GDM1 (cell line): ENCODE results near the gene CALCB.
A peak's percentile ranks its signal among the peaks of the same experiment; 100 is the strongest.
"Not testable (repeated sequence)": the region's sequence is repeated elsewhere in the genome, so short reads cannot be mapped to it uniquely, and the experiment has no call there.

Source experiments
- DNase-seq: peaks from one replicate; lab custom pipeline; 2025; lab: John Stamatoyannopoulos, UW

The CALCB gene

GRCh38 chr11:15073361-15074205 lies at the start of gene CALCB:
Gene CALCB, plus strand, starts transcription at chr11:15073593. Its CDS starts 1,126 bp downstream, at chr11:15074719.
- DNase-seq = no peak

- DNase-seq = no peak
Observed at GRCh38 chr11:15027011-15027410, 46.4 kb upstream of the CALCB start.

DNA sequence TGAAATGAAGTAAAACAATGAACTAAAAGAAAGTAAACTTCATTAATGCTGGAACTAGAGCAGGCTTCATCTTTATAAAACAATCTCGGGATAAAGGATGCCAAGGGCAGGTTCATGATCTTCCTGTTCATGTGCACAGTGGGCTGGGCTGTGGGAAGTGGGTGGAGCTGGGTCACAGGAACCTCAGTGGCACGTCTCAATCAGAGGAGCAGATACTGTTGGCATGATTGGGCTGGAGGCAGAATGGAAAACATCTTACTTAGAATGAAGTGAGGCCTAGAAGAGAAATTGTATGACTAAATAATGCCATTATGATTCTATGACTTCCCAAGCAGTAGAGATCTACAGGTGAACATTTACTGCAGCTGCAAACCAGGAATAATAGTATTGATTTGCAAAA lies 45.4 kb upstream of the CALCB start:
- no peak for DNase-seq

DNA sequence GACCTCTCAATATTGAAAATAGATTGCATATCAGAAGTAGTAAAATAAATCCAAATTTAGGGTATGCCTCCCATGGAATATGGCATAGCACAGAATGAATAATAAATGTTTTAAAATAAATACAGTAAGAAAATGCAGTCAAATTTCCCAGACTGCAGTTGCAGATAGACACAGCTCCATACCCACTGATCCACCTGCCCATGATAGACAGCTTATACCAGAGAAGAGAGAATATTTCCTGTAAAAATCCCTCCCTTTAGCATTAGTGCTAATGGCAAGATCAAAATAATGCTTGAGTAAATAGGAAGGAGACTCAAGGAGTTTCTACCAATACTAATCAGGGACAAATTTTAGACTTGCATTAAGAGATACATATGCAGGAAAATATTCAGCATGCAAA lies 45.0 kb upstream of the CALCB start:
- no peak for DNase-seq

DNA sequence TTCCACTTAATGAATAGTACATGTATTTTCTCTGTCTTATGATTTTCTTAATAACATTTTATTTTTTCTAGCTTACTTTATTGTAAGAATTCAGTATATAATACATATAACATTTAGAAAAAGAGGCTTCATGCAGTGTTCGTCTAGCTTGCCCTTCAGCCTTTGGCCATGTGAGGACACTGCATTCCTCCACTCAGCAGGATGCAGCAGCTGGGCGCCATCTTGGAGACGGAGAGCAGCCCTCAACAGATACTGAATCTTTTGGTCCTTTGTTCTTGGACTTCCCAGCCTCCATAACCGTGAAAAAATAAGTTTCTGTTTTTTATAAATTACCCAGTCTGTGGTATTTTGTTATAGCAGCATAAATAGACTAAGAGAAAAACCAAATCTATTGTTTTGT lies 41.4 kb upstream of the CALCB start:
- not testable (repeated sequence) for DNase-seq

GRCh38 chr11:15034687-15035267 lies 38.6 kb upstream of the CALCB start:
- no peak for DNase-seq

- no peak for DNase-seq
Observed at GRCh38 chr11:15035283-15035682, 38.1 kb upstream of the CALCB start.

DNA sequence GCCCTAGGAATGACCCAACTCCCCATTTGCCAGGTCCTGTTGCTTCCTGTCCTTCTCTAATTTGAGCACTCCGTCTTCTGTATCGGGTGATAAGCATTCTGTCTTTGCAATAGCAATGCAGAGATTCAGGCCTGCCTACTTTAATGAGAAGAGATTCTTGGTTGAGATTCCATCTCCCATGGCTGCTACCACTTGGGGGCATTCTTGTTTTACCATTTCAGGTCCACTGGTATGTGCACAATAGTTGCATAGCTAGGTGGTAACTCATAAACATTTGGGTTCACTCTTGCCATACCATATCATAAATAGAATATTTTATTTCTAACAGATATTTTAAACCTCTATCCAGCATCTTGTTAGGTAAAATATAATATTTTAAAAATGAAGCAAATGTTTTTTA lies 34.4 kb upstream of the CALCB start:
- DNase-seq = no peak

GRCh38 chr11:15045209-15045608 lies 28.2 kb upstream of the CALCB start:
- no peak for DNase-seq

- no peak for DNase-seq
Observed at GRCh38 chr11:15045891-15046290, 27.5 kb upstream of the CALCB start.

DNA sequence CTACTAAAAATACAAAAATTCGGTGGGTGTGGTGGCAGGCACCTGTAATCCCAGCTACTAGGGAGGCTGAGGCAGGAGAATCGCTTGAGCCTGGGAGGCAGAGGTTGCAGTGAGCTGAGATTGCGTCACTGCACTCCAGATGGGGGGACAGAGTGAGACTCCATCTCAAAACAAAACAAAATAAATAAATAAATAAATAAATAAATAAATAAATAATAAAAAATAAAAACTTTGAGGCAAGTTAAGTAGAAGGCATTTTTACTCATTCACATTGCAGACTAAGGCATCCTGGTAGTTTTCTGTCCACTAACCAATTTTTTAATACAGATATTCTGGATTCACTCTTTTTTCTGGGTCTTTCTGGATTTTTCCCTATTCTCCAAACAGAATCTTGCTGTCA lies 26.7 kb upstream of the CALCB start:
- not testable (repeated sequence) for DNase-seq

DNA sequence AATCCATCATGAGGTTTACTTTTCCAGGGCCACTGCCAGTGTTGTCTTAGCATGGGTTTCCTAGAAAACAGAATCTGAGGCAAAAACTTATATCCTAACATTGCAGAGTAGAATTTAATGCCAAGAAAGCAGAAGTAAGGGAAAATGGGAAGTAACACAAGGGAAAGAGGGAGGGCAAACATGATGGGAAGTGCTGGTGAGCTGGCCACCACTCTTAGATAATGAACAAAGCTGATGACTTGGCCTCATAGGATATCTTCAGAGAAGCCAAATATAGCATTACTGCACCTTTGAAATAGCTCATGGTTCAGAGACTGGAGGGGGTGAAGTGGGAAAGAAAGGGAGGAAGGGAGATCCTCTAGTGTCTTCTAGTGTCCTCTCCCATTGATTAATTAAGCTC lies 24.8 kb upstream of the CALCB start:
- DNase-seq = peak; percentile 3

DNA sequence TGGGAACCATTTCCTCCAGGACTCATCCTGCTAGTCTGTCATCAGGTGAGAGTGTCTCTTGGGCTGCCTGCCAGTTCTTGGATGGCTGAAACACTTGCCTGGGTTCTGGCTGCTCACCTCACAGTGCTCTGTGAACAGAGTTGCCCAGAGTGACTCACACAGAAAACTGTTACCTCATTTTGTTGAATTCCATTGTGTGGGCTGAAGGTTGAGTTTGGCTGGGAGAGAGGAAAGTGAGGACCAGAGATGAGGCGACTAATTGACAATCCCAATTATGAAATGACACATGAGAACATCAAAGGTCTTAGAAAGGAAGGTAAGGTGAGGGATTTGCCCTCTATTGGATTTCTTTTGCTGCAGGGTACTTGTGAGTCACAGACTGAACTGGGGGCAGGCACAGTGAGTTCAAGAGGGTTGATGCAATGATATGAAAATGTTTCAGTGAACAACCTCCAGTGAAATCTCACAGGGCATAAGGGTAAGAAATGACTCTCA lies 20.2 kb upstream of the CALCB start:
- DNase-seq = no peak

DNA sequence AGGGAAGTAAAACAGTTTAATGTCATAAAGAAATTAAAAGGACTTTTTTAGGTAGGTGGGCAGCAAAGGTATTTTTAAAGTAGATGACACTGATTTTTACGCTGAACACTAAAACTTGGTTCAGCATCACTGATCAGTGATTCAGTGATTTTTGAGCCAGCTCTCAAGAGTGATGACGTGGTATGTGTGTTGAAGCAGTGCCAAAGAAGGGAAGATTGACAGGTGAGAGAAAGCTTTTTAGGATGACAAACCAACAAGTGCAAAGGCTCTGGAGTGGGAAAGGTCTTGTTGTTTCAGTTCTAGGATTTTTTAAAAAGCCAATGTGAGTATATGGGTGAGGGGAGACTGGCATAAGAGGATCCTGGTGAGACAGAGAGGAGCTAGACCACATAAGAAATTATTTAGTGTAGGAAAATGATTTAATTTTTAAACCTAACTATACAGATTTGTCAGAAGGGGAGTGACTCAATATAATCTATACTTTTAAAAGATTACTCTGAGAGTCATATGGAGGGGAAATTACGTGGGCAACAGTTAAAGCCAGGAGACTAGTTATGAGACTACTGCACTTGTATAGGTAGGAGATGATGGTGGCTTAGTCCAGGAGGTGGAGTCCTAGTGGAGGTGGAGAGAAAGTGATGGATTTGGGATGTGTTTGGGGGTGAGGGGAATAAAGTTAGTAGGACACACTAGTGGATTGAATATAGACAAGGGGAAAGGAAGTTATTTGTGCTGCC lies 17.6 kb upstream of the CALCB start:
- no peak for DNase-seq

GRCh38 chr11:15057329-15057728 lies 16.1 kb upstream of the CALCB start:
- no peak for DNase-seq

DNA sequence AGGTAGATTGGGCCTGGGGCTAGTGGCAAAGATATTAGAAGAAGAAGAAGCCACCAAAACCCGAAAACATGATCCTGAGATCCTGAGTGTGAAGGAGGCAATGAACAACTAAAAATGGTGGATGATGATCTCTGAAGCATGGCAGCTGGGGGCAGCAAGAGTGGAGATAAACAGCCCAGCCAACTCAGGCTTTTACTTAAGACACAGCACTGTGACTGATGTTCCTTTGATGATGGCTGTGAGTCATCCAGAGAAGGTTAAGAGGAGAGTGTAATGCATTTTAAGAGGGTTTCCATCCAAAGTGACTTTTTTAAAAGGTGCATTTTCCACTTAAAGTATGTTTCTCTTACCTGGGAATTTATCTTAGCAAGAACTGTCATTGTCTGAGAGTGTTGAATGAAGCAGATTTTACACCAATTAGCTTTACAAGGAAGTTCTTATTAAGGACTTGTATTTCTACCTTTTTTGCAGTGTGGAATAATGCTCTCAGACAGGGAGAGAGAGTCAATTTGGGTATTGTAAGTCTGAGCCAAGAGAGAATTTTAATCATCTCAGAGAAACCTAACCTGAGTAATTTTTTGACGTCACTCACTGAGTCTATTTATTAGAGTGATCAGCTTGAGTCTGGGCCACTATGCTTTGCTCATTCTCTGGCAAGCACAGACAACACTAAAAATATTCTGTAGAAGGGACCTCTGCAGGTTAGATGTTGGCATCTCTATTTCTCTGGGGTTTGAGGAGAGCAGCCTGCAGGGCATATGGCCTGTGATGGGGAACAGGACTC lies 14.1 kb upstream of the CALCB start:
- no peak for DNase-seq

DNA sequence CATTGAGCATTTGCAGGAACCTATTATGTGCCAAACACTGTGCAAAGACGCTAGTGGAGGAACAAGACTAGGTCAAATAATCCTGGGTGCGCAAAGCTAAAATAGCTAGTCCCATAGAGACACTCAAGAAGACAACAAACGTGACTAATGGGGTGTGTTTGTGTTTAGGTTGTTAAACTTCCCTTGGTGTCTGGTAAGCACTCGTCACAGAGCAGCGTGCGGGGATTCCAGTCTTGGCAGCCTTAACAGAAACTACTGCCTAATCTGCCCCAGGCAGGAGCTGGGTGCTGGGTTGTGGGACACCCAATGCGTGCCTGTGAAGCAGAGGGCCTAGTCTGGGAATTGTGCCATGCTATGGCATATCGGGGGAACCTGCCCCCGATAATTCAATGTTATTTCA lies 10.8 kb upstream of the CALCB start:
- DNase-seq = no peak

- not testable (repeated sequence) for DNase-seq
Observed at GRCh38 chr11:15069751-15070150, 3.6 kb upstream of the CALCB start.

GRCh38 chr11:15071556-15072255 lies 1.7 kb upstream of the CALCB start:
- no peak for DNase-seq

DNA sequence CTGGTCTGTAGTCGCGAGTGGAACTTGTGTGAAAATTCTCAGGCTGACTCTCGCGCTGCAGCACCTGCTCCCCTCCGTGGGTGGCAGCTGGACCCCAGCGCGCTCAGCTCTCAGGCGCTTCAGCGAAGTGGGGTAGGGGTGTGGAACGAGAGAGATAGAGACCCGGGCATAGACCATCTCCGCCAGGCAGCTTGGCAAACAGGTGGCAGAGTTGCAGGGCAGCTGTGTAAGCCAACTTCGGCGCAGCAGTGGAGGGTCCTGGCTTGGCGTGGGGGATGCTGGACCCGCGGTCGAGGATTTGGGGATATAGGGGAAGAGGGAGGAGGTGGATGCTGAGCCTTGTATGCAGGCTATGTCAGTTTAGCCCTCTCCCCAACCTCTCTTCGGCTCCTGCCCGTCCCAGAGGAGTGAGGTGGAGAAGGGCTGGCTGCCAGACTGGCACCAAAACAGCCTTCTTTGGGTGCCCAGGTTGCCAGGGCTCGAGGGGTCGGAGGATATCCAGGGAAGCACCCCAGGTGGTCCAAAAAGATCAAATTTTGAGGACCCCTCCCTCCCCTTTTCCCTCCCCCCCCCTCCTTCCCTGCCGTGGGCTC lies 746 bp upstream of the CALCB start:
- DNase-seq = no peak
